C4-2B (cell line): ENCODE data around the gene MSRB2.

ENCODE experiments used
- ZFX ChIP-seq: fragments of 450-650 bp; IDR thresholded peaks from 2 replicates; pipeline ENCODE4 v1.6.1; 2017
- TF ChIP-seq, protein P1 (sequence below): fragments of 450-650 bp; conservative IDR thresholded peaks from 2 replicates; pipeline ENCODE4 v1.5.1; 2017; ENCODE audit warnings: mild to moderate bottlenecking

DNA sequence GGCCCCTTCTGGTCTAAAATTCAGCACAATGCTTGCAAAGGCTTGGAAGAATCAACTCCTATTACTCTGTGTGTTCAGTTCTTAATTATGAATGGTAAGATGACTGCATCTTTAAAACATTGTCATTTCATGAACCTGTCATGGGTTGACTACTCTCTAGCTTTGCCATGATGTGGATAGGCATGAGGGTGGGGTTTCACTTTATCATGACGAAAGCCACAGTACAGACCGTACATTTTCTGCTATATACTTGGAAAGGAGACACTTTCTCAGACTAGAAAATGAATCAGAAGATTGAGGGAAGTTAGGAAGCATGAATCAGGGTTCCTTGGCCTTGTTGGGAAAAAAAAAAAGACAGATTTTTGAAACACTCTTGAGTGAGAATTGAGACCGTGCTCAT lies 19.7 kb upstream of the MSRB2 start:
- TF ChIP-seq, protein P1, sequence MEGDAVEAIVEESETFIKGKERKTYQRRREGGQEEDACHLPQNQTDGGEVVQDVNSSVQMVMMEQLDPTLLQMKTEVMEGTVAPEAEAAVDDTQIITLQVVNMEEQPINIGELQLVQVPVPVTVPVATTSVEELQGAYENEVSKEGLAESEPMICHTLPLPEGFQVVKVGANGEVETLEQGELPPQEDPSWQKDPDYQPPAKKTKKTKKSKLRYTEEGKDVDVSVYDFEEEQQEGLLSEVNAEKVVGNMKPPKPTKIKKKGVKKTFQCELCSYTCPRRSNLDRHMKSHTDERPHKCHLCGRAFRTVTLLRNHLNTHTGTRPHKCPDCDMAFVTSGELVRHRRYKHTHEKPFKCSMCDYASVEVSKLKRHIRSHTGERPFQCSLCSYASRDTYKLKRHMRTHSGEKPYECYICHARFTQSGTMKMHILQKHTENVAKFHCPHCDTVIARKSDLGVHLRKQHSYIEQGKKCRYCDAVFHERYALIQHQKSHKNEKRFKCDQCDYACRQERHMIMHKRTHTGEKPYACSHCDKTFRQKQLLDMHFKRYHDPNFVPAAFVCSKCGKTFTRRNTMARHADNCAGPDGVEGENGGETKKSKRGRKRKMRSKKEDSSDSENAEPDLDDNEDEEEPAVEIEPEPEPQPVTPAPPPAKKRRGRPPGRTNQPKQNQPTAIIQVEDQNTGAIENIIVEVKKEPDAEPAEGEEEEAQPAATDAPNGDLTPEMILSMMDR, result no peak
- no peak for TF ChIP-seq ZFX
